IMR-90 (cell line): ENCODE results near the gene THY1. TPM values are rescaled to one million over a fixed set of nuclear protein-coding genes. Genes with fewer than 3 reads are reported as not detected.
A peak's percentile ranks its signal among the peaks of the same experiment; 100 is the strongest.

Experiments used
- ATAC-seq: fragments of 200-7000 bp; cut with Tn5 transposase; 2 replicates; pipeline ENCODE4 v1.9.1; 2020; ENCODE audit warnings: low read depth, mild to moderate bottlenecking, moderate library complexity
- BruUV-seq: library from RNA; stranded (reverse); fragments of 400-500 nt; replicated peaks from 2 replicates; lab custom pipeline; 2021; lab: Mats Ljungman, UMichigan
- CTCF ChIA-PET: fragments of 300-600 bp; formaldehyde crosslinking; extraction: SDS; loops from one replicate; lab custom pipeline; 2021; ENCODE audit warnings: antibody characterized with exemption; lab: Yijun Ruan, JAX
- POLR2A ChIA-PET: fragments of 300-600 bp; sonication (Branson Sonifier 250); formaldehyde crosslinking; loops from one replicate; lab custom pipeline; 2022; ENCODE audit warnings: antibody characterized with exemption; ENCODE audit not compliant: unreplicated experiment; lab: Charles Lee
- DNase-seq: peaks from one replicate; pipeline ENCODE4 v3.0.0; 2013
- H2AFZ ChIP-seq: replicated peaks from 2 replicates; pipeline ENCODE3; 2013; ENCODE audit warnings: low read length, mild to moderate bottlenecking; ENCODE audit not compliant: poor library complexity
- H2AK5ac ChIP-seq: 2 replicates; pipeline ENCODE4 v1.6.1; 2013; ENCODE audit warnings: low read depth, low read length, inconsistent platforms
- H2AK9ac ChIP-seq: replicated peaks from 2 replicates; pipeline ENCODE3; 2013; ENCODE audit warnings: mild to moderate bottlenecking, low read depth, low read length, moderate library complexity; ENCODE audit not compliant: poor library complexity
- H2BK120ac ChIP-seq: 2 replicates; pipeline ENCODE4 v1.6.1; 2013; ENCODE audit warnings: low read depth, low read length, inconsistent platforms
- H2BK15ac ChIP-seq: 3 replicates; pipeline ENCODE4 v1.6.1; 2013; ENCODE audit warnings: low read depth, low read length, inconsistent platforms
- H2BK20ac ChIP-seq: 2 replicates; pipeline ENCODE4 v1.6.1; 2013; ENCODE audit warnings: low read depth, mild to moderate bottlenecking, inconsistent platforms, low read length, moderate library complexity
- H2BK5ac ChIP-seq: 2 replicates; pipeline ENCODE4 v1.6.1; 2013; ENCODE audit warnings: mild to moderate bottlenecking, low read depth, low read length, inconsistent platforms; ENCODE audit not compliant: poor library complexity, severe bottlenecking
- H3K14ac ChIP-seq: replicated peaks from 2 replicates; pipeline ENCODE4 v1.6.1; 2013; ENCODE audit warnings: low read depth, low read length, inconsistent platforms
- H3K18ac ChIP-seq: 2 replicates; pipeline ENCODE4 v1.6.1; 2013; ENCODE audit warnings: low read depth, low read length, control low read depth
- H3K23ac ChIP-seq: 2 replicates; pipeline ENCODE4 v1.6.1; 2013; ENCODE audit warnings: low read depth, low read length, inconsistent platforms
- H3K27ac ChIP-seq: 2 replicates; pipeline ENCODE4 v1.5.1; 2013; ENCODE audit warnings: mild to moderate bottlenecking, control low read depth, low read length; ENCODE audit not compliant: insufficient read depth
- H3K27me3 ChIP-seq: 2 replicates; pipeline ENCODE4 v1.6.1; 2013; ENCODE audit warnings: low read length; ENCODE audit not compliant: control insufficient read depth, insufficient read depth
- H3K36me3 ChIP-seq: 2 replicates; pipeline ENCODE4 v1.6.1; 2013; ENCODE audit warnings: low read length, mixed read lengths; ENCODE audit not compliant: control insufficient read depth, insufficient read depth
- H3K4ac ChIP-seq: 2 replicates; pipeline ENCODE4 v1.6.1; 2013; ENCODE audit warnings: low read depth, low read length, inconsistent platforms
- H3K4me1 ChIP-seq: 2 replicates; pipeline ENCODE4 v1.6.1; 2013; ENCODE audit warnings: low read length, mixed read lengths; ENCODE audit not compliant: control insufficient read depth, insufficient read depth
- H3K4me2 ChIP-seq: 2 replicates; pipeline ENCODE4 v1.6.1; 2013; ENCODE audit warnings: low read depth, mild to moderate bottlenecking, control low read depth, low read length, moderate library complexity
- H3K4me3 ChIP-seq: 2 replicates; pipeline ENCODE4 v1.5.1; 2013; ENCODE audit warnings: low read depth, mild to moderate bottlenecking, control low read depth, low read length, moderate library complexity; ENCODE audit not compliant: insufficient read depth
- H3K56ac ChIP-seq: 2 replicates; pipeline ENCODE4 v1.6.1; 2013; ENCODE audit warnings: low read length, inconsistent platforms; ENCODE audit not compliant: insufficient read depth; ENCODE audit errors: extremely low read depth
- H3K79me1 ChIP-seq, 2 experiments: 2 replicates each; pipeline ENCODE4 v1.6.1; 2013; ENCODE audit warnings: low read length in 2 of 2, inconsistent platforms in 1 of 2, low read depth in 1 of 2
- H3K9ac ChIP-seq: 2 replicates; pipeline ENCODE4 v1.6.1; 2013; ENCODE audit warnings: low read depth, low read length, control low read depth
- H3K9me1 ChIP-seq: 2 replicates; pipeline ENCODE4 v1.6.1; 2013; ENCODE audit warnings: low read length, inconsistent platforms; ENCODE audit not compliant: insufficient read depth
- H3K9me3 ChIP-seq: 2 replicates; pipeline ENCODE4 v1.6.1; 2013; ENCODE audit warnings: low read length; ENCODE audit not compliant: control insufficient read depth, insufficient read depth
- H4K20me1 ChIP-seq: 2 replicates; pipeline ENCODE4 v1.6.1; 2013; ENCODE audit warnings: low read length, inconsistent platforms; ENCODE audit not compliant: insufficient read depth
- H4K5ac ChIP-seq: 2 replicates; pipeline ENCODE4 v1.6.1; 2013; ENCODE audit warnings: mild to moderate bottlenecking, low read depth, low read length, control low read depth
- H4K8ac ChIP-seq, 2 experiments: 2 replicates each; pipeline ENCODE4 v1.6.1; 2013; ENCODE audit warnings: low read depth in 2 of 2, low read length in 2 of 2, control low read depth in 1 of 2, inconsistent platforms in 1 of 2
- H4K91ac ChIP-seq: 2 replicates; pipeline ENCODE4 v1.6.1; 2013; ENCODE audit warnings: low read depth, low read length, inconsistent platforms; ENCODE audit not compliant: insufficient read depth
- BHLHE40 ChIP-seq: fragments of 150-350 bp; IDR thresholded peaks from 2 replicates; pipeline ENCODE4 v1.6.1; 2016; ENCODE audit warnings: mild to moderate bottlenecking, low read depth, low read length
- CEBPB ChIP-seq: IDR thresholded peaks from 2 replicates; pipeline ENCODE4 v1.6.1; 2012; ENCODE audit warnings: low read depth, low read length, improper control_type of control experiment
- CHD1 ChIP-seq: IDR thresholded peaks from 2 replicates; pipeline ENCODE4 v1.6.1; 2012; ENCODE audit warnings: low read depth, low read length, improper control_type of control experiment
- FOS ChIP-seq: fragments of 150-350 bp; IDR thresholded peaks from 2 replicates; pipeline ENCODE4 v1.6.1; 2016; ENCODE audit warnings: low read depth, low read length
- MAFK ChIP-seq: IDR thresholded peaks from 2 replicates; pipeline ENCODE4 v1.6.1; 2012; ENCODE audit warnings: low read depth, low read length, improper control_type of control experiment
- MAZ ChIP-seq: IDR thresholded peaks from 2 replicates; pipeline ENCODE4 v1.6.1; 2012; ENCODE audit warnings: low read depth, mild to moderate bottlenecking, low read length, improper control_type of control experiment, moderate library complexity, borderline replicate concordance
- MXI1 ChIP-seq: IDR thresholded peaks from 2 replicates; pipeline ENCODE4 v1.6.1; 2012; ENCODE audit warnings: low read depth, mild to moderate bottlenecking, low read length, moderate library complexity, borderline replicate concordance
- NFE2L2 ChIP-seq: fragments of 150-350 bp; IDR thresholded peaks from 2 replicates; pipeline ENCODE4 v1.6.1; 2016; ENCODE audit warnings: low read depth, mild to moderate bottlenecking, low read length
- POLR2A ChIP-seq: IDR thresholded peaks from 2 replicates; pipeline ENCODE4 v1.6.1; 2012; ENCODE audit warnings: mild to moderate bottlenecking, low read depth, low read length
- RAD21 ChIP-seq: IDR thresholded peaks from 2 replicates; pipeline ENCODE4 v1.6.1; 2012; ENCODE audit warnings: low read length, improper control_type of control experiment
- RCOR1 ChIP-seq: IDR thresholded peaks from 2 replicates; pipeline ENCODE4 v1.6.1; 2012; ENCODE audit warnings: mild to moderate bottlenecking, low read length, improper control_type of control experiment; ENCODE audit not compliant: insufficient replicate concordance
- RFX5 ChIP-seq: IDR thresholded peaks from 2 replicates; pipeline ENCODE4 v1.8.0; 2012; ENCODE audit warnings: low read depth, mild to moderate bottlenecking, low read length, moderate library complexity
- SMC3 ChIP-seq: fragments of 150-350 bp; IDR thresholded peaks from 2 replicates; pipeline ENCODE4 v1.6.1; 2016; ENCODE audit warnings: low read depth, mild to moderate bottlenecking, antibody characterized with exemption, low read length, moderate library complexity
- WGBS, 2 experiments: methylation state at CpG; one replicate each; pipeline versions ENCODE4 v1.1.5 to v1.1.7; 2013; ENCODE audit warnings: missing lambda C conversion rate in 2 of 2; ENCODE audit not compliant: insufficient read length in 1 of 2; ENCODE audit errors: extremely low coverage in 2 of 2; 5-methylcytosine and 5-hydroxymethylcytosine counted together
- dilution Hi-C: fragments of 300-500 bp; cut with HindIII; formaldehyde crosslinking; loops from one replicate; pipeline ENCODE4 v1.14.3; 2018; ENCODE audit warnings: low sequenced_read_pairs; ENCODE audit not compliant: unreplicated experiment
- in situ Hi-C: fragments of 300-500 bp; cut with MboI; formaldehyde crosslinking; loops from 3 replicates; pipeline ENCODE4 v1.14.3; 2019; ENCODE audit warnings: low sequenced_read_pairs, inconsistent platforms, mixed read lengths
- intact Hi-C: fragments of 100-400 bp; cut with micrococcal nuclease; formaldehyde crosslinking; loops from 2 replicates; pipeline ENCODE4 v1.10.0; 2022
- polyA plus RNA-seq, 3 experiments: library from polyadenylated mRNA; depleted of rRNA; stranded (reverse); fragments of >200 nt; gene quantifications; 2 replicates each; pipeline ENCODE4 v1.2.3, GENCODE V29; 2012; ENCODE audit warnings: low replicate concordance in 1 of 3
- total RNA-seq: library from RNA; depleted of rRNA; stranded (reverse); fragments of >200 nt; gene quantifications from 2 replicates; pipeline ENCODE4 v1.2.3, GENCODE V29; 2012
- TF ChIP-seq, protein P1 (sequence below): conservative IDR thresholded peaks from 2 replicates; pipeline ENCODE4 v1.5.1; 2012; ENCODE audit warnings: mild to moderate bottlenecking, low read depth, low read length, improper control_type of control experiment
- TF ChIP-seq, protein P2 (sequence below): fragments of 150-350 bp; IDR thresholded peaks from 2 replicates; pipeline ENCODE4 v1.6.1; 2016; ENCODE audit warnings: low read depth, mild to moderate bottlenecking, low read length, moderate library complexity, borderline replicate concordance
- TF ChIP-seq, protein P3 (sequence below): fragments of 150-350 bp; IDR thresholded peaks from 2 replicates; pipeline ENCODE4 v1.6.1; 2017; ENCODE audit warnings: mild to moderate bottlenecking, antibody characterized with exemption, low read length, low read depth

The THY1 gene
- total and polyA plus RNA-seq, 2 of the 4 experiments (the other 2 are of a cell fraction) = 703 to 2,603 TPM

DNA sequence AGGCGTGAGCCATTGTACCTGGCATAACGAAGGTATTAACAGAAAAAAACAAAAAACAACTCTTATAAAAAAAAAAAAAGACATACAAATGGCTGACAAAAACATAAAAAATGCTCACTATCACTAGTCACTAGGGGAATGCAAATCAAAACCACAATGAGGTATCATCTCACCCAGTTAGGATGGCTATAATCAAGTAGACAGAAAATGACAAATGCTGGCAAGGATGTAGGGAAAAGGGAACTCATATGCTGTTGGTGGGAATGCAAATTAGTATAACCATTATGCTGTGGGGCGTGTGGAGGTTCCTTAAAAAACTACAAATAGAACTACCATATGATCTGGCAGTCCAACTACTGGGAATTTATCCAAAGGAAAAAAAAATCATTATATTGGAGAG, 17.0 kb downstream of the THY1 start:
- H3K14ac ChIP-seq = no peak overlapping the region
- no TSS peak for BruUV-seq
- WGBS, 2 experiments = 83% methylated on average over 2 of the region's 3 CpGs; no CpG with 5 or more reads in 1 of the 2 experiments
- in situ Hi-C loops (loop anchor here (10.0 kb wide), 1 partner anchor 329 kb away; no protein-coding TSS in a partner anchor), dilution Hi-C loops (no loop called here), intact Hi-C loops (no loop called here)
- H3K23ac ChIP-seq = no peak overlapping the region
- H3K9me1 ChIP-seq = no peaks in the 10 kb centered on the region
- no peak overlapping the region for H4K5ac ChIP-seq
- ChIA-PET CTCF (no interaction called here), POLR2A (no interaction called here)
- no peaks in the 10 kb centered on the region for H4K20me1 ChIP-seq
- no peak overlapping the region for H2AK9ac ChIP-seq
- H3K4me1 ChIP-seq = peaks cover 5% of the 10 kb centered on the region; the same call in 1 of the 2 replicates
- H4K8ac ChIP-seq = no peak overlapping the region
- no peak for ATAC-seq
- H2AFZ ChIP-seq = no peak overlapping the region
- H3K18ac ChIP-seq = no peak overlapping the region
- H2AK5ac ChIP-seq = no peak overlapping the region
- no peaks in the 10 kb centered on the region for H3K36me3 ChIP-seq
- H3K56ac ChIP-seq = no peak overlapping the region
- no peak overlapping the region for H3K27ac ChIP-seq
- no peak overlapping the region for H3K9ac ChIP-seq
- H4K91ac ChIP-seq = no peak overlapping the region
- H3K4me3 ChIP-seq = no peak overlapping the region
- peak; percentile 13 for DNase-seq
- TF ChIP-seq POLR2A = no peak
- TF ChIP-seq, protein P1, sequence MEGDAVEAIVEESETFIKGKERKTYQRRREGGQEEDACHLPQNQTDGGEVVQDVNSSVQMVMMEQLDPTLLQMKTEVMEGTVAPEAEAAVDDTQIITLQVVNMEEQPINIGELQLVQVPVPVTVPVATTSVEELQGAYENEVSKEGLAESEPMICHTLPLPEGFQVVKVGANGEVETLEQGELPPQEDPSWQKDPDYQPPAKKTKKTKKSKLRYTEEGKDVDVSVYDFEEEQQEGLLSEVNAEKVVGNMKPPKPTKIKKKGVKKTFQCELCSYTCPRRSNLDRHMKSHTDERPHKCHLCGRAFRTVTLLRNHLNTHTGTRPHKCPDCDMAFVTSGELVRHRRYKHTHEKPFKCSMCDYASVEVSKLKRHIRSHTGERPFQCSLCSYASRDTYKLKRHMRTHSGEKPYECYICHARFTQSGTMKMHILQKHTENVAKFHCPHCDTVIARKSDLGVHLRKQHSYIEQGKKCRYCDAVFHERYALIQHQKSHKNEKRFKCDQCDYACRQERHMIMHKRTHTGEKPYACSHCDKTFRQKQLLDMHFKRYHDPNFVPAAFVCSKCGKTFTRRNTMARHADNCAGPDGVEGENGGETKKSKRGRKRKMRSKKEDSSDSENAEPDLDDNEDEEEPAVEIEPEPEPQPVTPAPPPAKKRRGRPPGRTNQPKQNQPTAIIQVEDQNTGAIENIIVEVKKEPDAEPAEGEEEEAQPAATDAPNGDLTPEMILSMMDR = no peak
- no peak for TF ChIP-seq BHLHE40
- TF ChIP-seq MAZ = no peak
- no peak for TF ChIP-seq CEBPB
- no peak for TF ChIP-seq FOS
- no peak for TF ChIP-seq RAD21
- no peak for TF ChIP-seq RCOR1
- TF ChIP-seq CHD1 = no peak
- TF ChIP-seq MAFK = no peak
- TF ChIP-seq, protein P2, sequence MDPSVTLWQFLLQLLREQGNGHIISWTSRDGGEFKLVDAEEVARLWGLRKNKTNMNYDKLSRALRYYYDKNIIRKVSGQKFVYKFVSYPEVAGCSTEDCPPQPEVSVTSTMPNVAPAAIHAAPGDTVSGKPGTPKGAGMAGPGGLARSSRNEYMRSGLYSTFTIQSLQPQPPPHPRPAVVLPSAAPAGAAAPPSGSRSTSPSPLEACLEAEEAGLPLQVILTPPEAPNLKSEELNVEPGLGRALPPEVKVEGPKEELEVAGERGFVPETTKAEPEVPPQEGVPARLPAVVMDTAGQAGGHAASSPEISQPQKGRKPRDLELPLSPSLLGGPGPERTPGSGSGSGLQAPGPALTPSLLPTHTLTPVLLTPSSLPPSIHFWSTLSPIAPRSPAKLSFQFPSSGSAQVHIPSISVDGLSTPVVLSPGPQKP = no peak
- TF ChIP-seq, protein P3, sequence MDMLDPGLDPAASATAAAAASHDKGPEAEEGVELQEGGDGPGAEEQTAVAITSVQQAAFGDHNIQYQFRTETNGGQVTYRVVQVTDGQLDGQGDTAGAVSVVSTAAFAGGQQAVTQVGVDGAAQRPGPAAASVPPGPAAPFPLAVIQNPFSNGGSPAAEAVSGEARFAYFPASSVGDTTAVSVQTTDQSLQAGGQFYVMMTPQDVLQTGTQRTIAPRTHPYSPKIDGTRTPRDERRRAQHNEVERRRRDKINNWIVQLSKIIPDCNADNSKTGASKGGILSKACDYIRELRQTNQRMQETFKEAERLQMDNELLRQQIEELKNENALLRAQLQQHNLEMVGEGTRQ = no peak
- TF ChIP-seq SMC3 = no peak
- no peak for TF ChIP-seq NFE2L2
- no peak for TF ChIP-seq RFX5
- TF ChIP-seq MXI1 = no peak
- no peak overlapping the region for H3K4me2 ChIP-seq
- peaks cover 2% of the 10 kb centered on the region for H3K27me3 ChIP-seq
- no peak overlapping the region for H2BK15ac ChIP-seq
- H2BK120ac ChIP-seq = no peak overlapping the region
- peaks cover 2% of the 10 kb centered on the region for H3K9me3 ChIP-seq
- H2BK5ac ChIP-seq = no peak overlapping the region
- no peak overlapping the region for H3K4ac ChIP-seq
- H3K79me1 ChIP-seq = no peaks in the 10 kb centered on the region
- no peak overlapping the region for H2BK20ac ChIP-seq
